Psoas muscle (tissue), 8 donors: ENCODE results near the gene LRP1B. TPM values are rescaled to one million over a fixed set of nuclear protein-coding genes. Genes with fewer than 3 reads are reported as not detected.

Experiments used
- ATAC-seq, 4 donors: fragments of 200-7000 bp; cut with Tn5 transposase; one replicate each; pipeline ENCODE4 v1.9.1; 2020; ENCODE audit warnings: moderate library complexity in 3 of 4, mild to moderate bottlenecking in 2 of 4
- DNase-seq, 2 donors: peaks; one replicate each; pipeline ENCODE4 v3.0.0-alpha.2; 2020
- H3K27ac ChIP-seq: fragments of 200-600 bp; one replicate; pipeline ENCODE4 v1.8.0; 2022
- H3K27me3 ChIP-seq, 3 donors: fragments of 200-600 bp in 1 of 3; one replicate each; pipeline versions ENCODE4 v1.6.1 to v1.8.0; 2013 to 2022; ENCODE audit warnings: low read length in 2 of 3, mild to moderate bottlenecking in 2 of 3, moderate library complexity in 1 of 3; ENCODE audit not compliant: insufficient read depth in 3 of 3
- H3K36me3 ChIP-seq, 2 donors: fragments of 200-600 bp in 1 of 2; one replicate each; pipeline versions ENCODE4 v1.6.1 to v1.8.0; 2013 to 2022; ENCODE audit warnings: low read depth in 1 of 2, mild to moderate bottlenecking in 1 of 2, moderate library complexity in 1 of 2; ENCODE audit not compliant: insufficient read depth in 1 of 2
- H3K4me1 ChIP-seq: fragments of 200-600 bp; one replicate; pipeline ENCODE4 v1.8.0; 2022
- H3K4me3 ChIP-seq: fragments of 200-600 bp; one replicate; pipeline ENCODE4 v1.8.0; 2022; ENCODE audit warnings: mild to moderate bottlenecking
- H3K9me3 ChIP-seq: fragments of 200-600 bp; one replicate; pipeline ENCODE4 v1.8.0; 2022
- CTCF ChIP-seq: fragments of 200-600 bp; IDR thresholded peaks from one replicate; pipeline ENCODE4 v1.8.0; 2022; ENCODE audit warnings: antibody characterized with exemption
- WGBS, 3 donors: extraction: QIAGEN DNeasy Blood & Tissue Kit; methylation state at CpG; one replicate each; pipeline versions ENCODE4 v1.1.6 to v1.1.7; 2013; 5-methylcytosine and 5-hydroxymethylcytosine counted together
- intact Hi-C, 2 donors: fragments of 100-400 bp; cut with DNase I; formaldehyde crosslinking; loops; one replicate each; pipeline versions ENCODE4 v1.11.0 to v1.14.2; 2022
- polyA plus RNA-seq, 3 donors: library from polyadenylated mRNA; stranded (reverse); fragments of 200-250 nt; gene quantifications; one replicate each; pipeline ENCODE4 v1.2.3, GENCODE V29; 2013
- total RNA-seq, 4 donors: library from RNA; stranded (reverse); fragmentation: NEBNext Ultra II Directional in 2 of 4; extraction: Animal tissue kit (Norgen Biotek cat#: 25700) in 2 of 4; gene quantifications; one replicate each; pipeline versions ENCODE4 v1.2.1 to v1.2.4, GENCODE V29; 2021 to 2023
- donor health status: healthy with polysubstance abuse.
- donor health status: DM: no; HTN: no; CAD: no; lungs with moderate emphysema.
- donor health status: Bipolar disorder and iron deficiency.
- donor health status: healthy.
- donor health status: DM: yes; HTN: yes; CAD: no.
- donor health status: DM: no; HTN: no; CAD: no.
- donor health status: DM: no; HTN: no; CAD: no.
- donor health status: DM: yes; HTN: yes; CAD: no.

Gene LRP1B
- total and polyA plus RNA-seq, 7 donors, result 0.33 to 3.3 (median 0.95) TPM

- intact Hi-C loops, result no loop called here
- Histone ChIP-seq H3K4me3 (no peak overlapping the region), H3K9me3 (no peaks in the 10 kb centered on the region), H3K27ac (no peak overlapping the region), H3K27me3 (no peaks in the 10 kb centered on the region), H3K36me3 (no peaks in the 10 kb centered on the region), H3K4me1 (no peaks in the 10 kb centered on the region)
- ATAC-seq (no peak), DNase-seq (no peak)
- TF ChIP-seq CTCF, result no peak
- WGBS, 3 donors, result 82 to 85% (median 82%) methylated on average over 3 of the region's 3 CpGs
Measured at GRCh38 chr2:141720476-141720875, 410.3 kb downstream of the LRP1B start.

- no peak for TF ChIP-seq CTCF
- Histone ChIP-seq H3K36me3 (no peaks in the 10 kb centered on the region), H3K9me3 (no peaks in the 10 kb centered on the region), H3K27ac (no peak overlapping the region), H3K27me3 (no peaks in the 10 kb centered on the region), H3K4me1 (no peaks in the 10 kb centered on the region), H3K4me3 (no peak overlapping the region)
- ATAC-seq (no peak), DNase-seq (no peak)
- 6 to 14% (median 11%) methylated on average over 1 of the region's 1 CpG for WGBS, 3 donors
- intact Hi-C loops, result no loop called here
Measured at GRCh38 chr2:141714496-141714895, 416.3 kb downstream of the LRP1B start.

DNA sequence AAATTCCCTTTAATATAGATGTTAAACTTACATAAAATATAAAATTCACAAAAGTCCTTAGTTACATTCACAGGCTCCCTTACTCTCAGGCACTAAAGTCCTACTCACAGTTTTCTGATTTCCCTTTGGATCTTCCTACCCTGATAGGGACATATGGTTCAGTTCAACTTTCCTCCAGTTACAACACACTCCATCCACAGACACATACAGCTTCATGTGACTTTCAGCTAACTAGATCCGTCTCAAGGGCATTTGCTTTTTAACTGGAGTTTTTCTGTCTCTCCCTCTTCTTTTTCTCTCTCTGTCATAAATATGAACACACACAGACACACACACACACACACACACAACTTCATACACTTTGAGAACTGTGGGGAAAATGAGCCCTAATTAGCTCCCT is 419.2 kb downstream of the LRP1B start:
- ATAC-seq (no peak), DNase-seq (no peak)
- Histone ChIP-seq H3K4me1 (no peaks in the 10 kb centered on the region), H3K27me3 (no peaks in the 10 kb centered on the region), H3K9me3 (no peaks in the 10 kb centered on the region), H3K4me3 (no peak overlapping the region), H3K27ac (no peak overlapping the region), H3K36me3 (no peaks in the 10 kb centered on the region)
- TF ChIP-seq CTCF, result no peak
- intact Hi-C loops, result no loop called here
- WGBS, 3 donors, result 48 to 56% (median 52%) methylated on average over 1 of the region's 1 CpG

GRCh38 chr2:141710589-141711239 is 420.1 kb downstream of the LRP1B start:
- no peak for ATAC-seq
- WGBS, 3 donors, result 83 to 90% (median 84%) methylated on average over 3 of the region's 3 CpGs
- TF ChIP-seq CTCF, result no peak
- no peak for DNase-seq
- H3K9me3 ChIP-seq, result no peaks in the 10 kb centered on the region
- H3K27me3 ChIP-seq, result no peaks in the 10 kb centered on the region
- intact Hi-C loops, result no loop called here
- no peak overlapping the region for H3K4me3 ChIP-seq
- H3K4me1 ChIP-seq, result no peaks in the 10 kb centered on the region
- H3K27ac ChIP-seq, result no peak overlapping the region
- no peaks in the 10 kb centered on the region for H3K36me3 ChIP-seq

- H3K4me1 ChIP-seq, result no peaks in the 10 kb centered on the region
- no peaks in the 10 kb centered on the region for H3K36me3 ChIP-seq
- no peaks in the 10 kb centered on the region for H3K9me3 ChIP-seq
- no peak overlapping the region for H3K27ac ChIP-seq
- no peak for TF ChIP-seq CTCF
- no peaks in the 10 kb centered on the region for H3K27me3 ChIP-seq
- ATAC-seq (no peak), DNase-seq (no peak)
- intact Hi-C loops, result no loop called here
- H3K4me3 ChIP-seq, result no peak overlapping the region
- WGBS, 3 donors, result 41 to 46% (median 43%) methylated on average over 2 of the region's 2 CpGs
Measured at GRCh38 chr2:141709756-141710155, 421.1 kb downstream of the LRP1B start.
